ENCODE results near the gene DELE1. TPM values are rescaled to one million over a fixed set of nuclear protein-coding genes. Genes with fewer than 3 reads are reported as not detected.

The DELE1 gene
- total and polyA plus RNA-seq, 4 donors: 46.3 to 141 (median 69.2) TPM

GRCh38 chr5:141881886-141882285, 41.8 kb upstream of the DELE1 start:
- peak overlapping the region in 1 of 2 donors; percentile 24 for H3K27ac ChIP-seq (ENCODE audit: low read depth in 1 of 2, low read length in 1 of 2)
- H3K9ac ChIP-seq (ENCODE audit: insufficient read depth in 1 of 2, low read length in 2 of 2): no peak overlapping the region
- no peak for TF ChIP-seq CTCF (IDR thresholded peaks at IDR 0.05; ENCODE audit: control extremely low read depth, extremely low read depth)
- WGBS, 2 donors: 38% methylated on average over 3 to 4 of the region's 4 CpGs
- no peaks in the 10 kb centered on the region for H3K9me3 ChIP-seq (ENCODE audit: control insufficient read depth in 4 of 4, insufficient read depth in 3 of 4, low read length in 3 of 4)
- DNase-seq (no peak), ATAC-seq (ENCODE audit: insufficient read depth, low FRiP score) (no peak)
- H3K36me3 ChIP-seq (ENCODE audit: control insufficient read depth in 4 of 4, insufficient read depth in 4 of 4, low read length in 4 of 4): no peaks in the 10 kb centered on the region
- peaks cover 0 to 16% (median 3%) of the 10 kb centered on the region in 5 donors for H3K4me1 ChIP-seq (ENCODE audit: control insufficient read depth in 5 of 5, insufficient read depth in 5 of 5, low read length in 5 of 5)
- no peak overlapping the region for H3K4me3 ChIP-seq
- peaks cover 0 to 49% (median 44%) of the 10 kb centered on the region in 3 donors for H3K27me3 ChIP-seq (ENCODE audit: control insufficient read depth in 3 of 3, insufficient read depth in 3 of 3, low read length in 2 of 3)

GRCh38 chr5:141882594-141883183, 41.0 kb upstream of the DELE1 start:
- no peak for DNase-seq
- Histone ChIP-seq H3K27me3 (ENCODE audit: control insufficient read depth in 3 of 3, insufficient read depth in 3 of 3, low read length in 2 of 3) (peaks cover 0 to 41% (median 37%) of the 10 kb centered on the region in 3 donors), H3K4me1 (ENCODE audit: control insufficient read depth in 5 of 5, insufficient read depth in 5 of 5, low read length in 5 of 5) (peaks cover 0 to 10% (median 3%) of the 10 kb centered on the region in 5 donors)

GRCh38 chr5:141883184-141883891, 40.3 kb upstream of the DELE1 start:
- H3K4me1 ChIP-seq (ENCODE audit: control insufficient read depth in 5 of 5, insufficient read depth in 5 of 5, low read length in 5 of 5): peaks cover 0 to 7% (median 3%) of the 10 kb centered on the region in 5 donors
- no peaks in the 10 kb centered on the region for H3K9me3 ChIP-seq (ENCODE audit: control insufficient read depth in 4 of 4, insufficient read depth in 3 of 4, low read length in 3 of 4)
- ATAC-seq (ENCODE audit: insufficient read depth, low FRiP score) (no peak), DNase-seq (peak; percentile 51 to 68 (median 66))
- H3K9ac ChIP-seq (ENCODE audit: insufficient read depth in 1 of 2, low read length in 2 of 2): no peak overlapping the region
- H3K27me3 ChIP-seq (ENCODE audit: control insufficient read depth in 3 of 3, insufficient read depth in 3 of 3, low read length in 2 of 3): peaks cover 0 to 40% (median 37%) of the 10 kb centered on the region in 3 donors
- WGBS, 2 donors: 4 to 5% methylated on average over 35 of the region's 35 CpGs
- no peak overlapping the region for H3K4me3 ChIP-seq
- no peak for TF ChIP-seq CTCF (IDR thresholded peaks at IDR 0.05; ENCODE audit: control extremely low read depth, extremely low read depth)
- no peaks in the 10 kb centered on the region for H3K36me3 ChIP-seq (ENCODE audit: control insufficient read depth in 4 of 4, insufficient read depth in 4 of 4, low read length in 4 of 4)
- H3K27ac ChIP-seq (ENCODE audit: low read depth in 1 of 2, low read length in 1 of 2): no peak overlapping the region

More at GRCh38 chr5:141882594-141883183, 41.0 kb upstream of the DELE1 start:
- no peak for TF ChIP-seq CTCF (IDR thresholded peaks at IDR 0.05; ENCODE audit: control extremely low read depth, extremely low read depth)
- Histone ChIP-seq H3K9me3 (ENCODE audit: control insufficient read depth in 4 of 4, insufficient read depth in 3 of 4, low read length in 3 of 4) (no peaks in the 10 kb centered on the region), H3K36me3 (ENCODE audit: control insufficient read depth in 4 of 4, insufficient read depth in 4 of 4, low read length in 4 of 4) (no peaks in the 10 kb centered on the region), H3K27ac (ENCODE audit: low read depth in 1 of 2, low read length in 1 of 2) (no peak overlapping the region), H3K4me3 (no peak overlapping the region), H3K9ac (ENCODE audit: insufficient read depth in 1 of 2, low read length in 2 of 2) (no peak overlapping the region)
- WGBS, 2 donors: 16 to 18% methylated on average over 13 of the region's 13 CpGs
- ATAC-seq (ENCODE audit: insufficient read depth, low FRiP score): no peak
